Left lung (tissue), 10 donors: ENCODE measurements around the gene ABLIM2. TPM values are rescaled to one million over a fixed set of nuclear protein-coding genes. Genes with fewer than 3 reads are reported as not detected.

Source experiments
- ATAC-seq: fragments of 200-7000 bp; cut with Tn5 transposase; one replicate; pipeline ENCODE4 v1.9.1; 2020; ENCODE audit warnings: moderate library complexity
- DNase-seq, 4 donors: peaks; one replicate each; pipeline ENCODE4 v3.0.0-alpha.2; 2013 to 2020
- H3K27ac ChIP-seq, 2 donors: fragments of 200-600 bp; sonication (generic) in 1 of 2; one replicate each; pipeline versions ENCODE4 v1.5.0 to v1.8.0; 2020 to 2021
- H3K27me3 ChIP-seq, 2 donors: fragments of 200-600 bp; sonication (generic) in 1 of 2; one replicate each; pipeline versions ENCODE4 v1.5.0 to v1.8.0; 2020 to 2021
- H3K36me3 ChIP-seq, 2 donors: fragments of 200-600 bp; sonication (generic) in 1 of 2; one replicate each; pipeline versions ENCODE4 v1.5.0 to v1.8.0; 2020 to 2021
- H3K4me1 ChIP-seq, 2 donors: fragments of 200-600 bp; one replicate each; pipeline ENCODE4 v1.8.0; 2021
- H3K4me3 ChIP-seq, 2 donors: fragments of 200-600 bp; sonication (generic) in 1 of 2; one replicate each; pipeline versions ENCODE4 v1.5.0 to v1.8.0; 2020 to 2021; ENCODE audit warnings: mild to moderate bottlenecking in 1 of 2
- H3K9me3 ChIP-seq, 2 donors: fragments of 200-600 bp; sonication (generic) in 1 of 2; one replicate each; pipeline versions ENCODE4 v1.5.0 to v1.8.0; 2020 to 2021
- CTCF ChIP-seq, 2 donors: fragments of 200-600 bp; sonication (generic) in 1 of 2; IDR thresholded peaks; one replicate each; pipeline versions ENCODE4 v1.5.0 to v1.8.0; 2021; ENCODE audit warnings: antibody characterized with exemption in 2 of 2
- intact Hi-C, 2 donors: fragments of 100-400 bp; cut with DNase I; formaldehyde crosslinking; loops; one replicate each; pipeline versions ENCODE4 v1.11.2 to v1.14.2; 2022
- polyA plus RNA-seq, 6 donors: library from polyadenylated mRNA; unstranded; fragments of 120-200 nt; gene quantifications; one replicate each; pipeline ENCODE4 v1.2.1, GENCODE V29; 2013; ENCODE audit not compliant: insufficient read length in 6 of 6
- total RNA-seq, 2 donors: library from RNA; stranded (reverse); fragmentation: NEBNext Ultra II Directional; extraction: Animal tissue kit (Norgen Biotek cat#: 25700); gene quantifications; one replicate each; pipeline ENCODE4 v1.2.1, GENCODE V29; 2021
- donor health status: DM: no; HTN: yes; CAD: no.
- donor health status: DM: no; HTN: no; CAD: no.

Gene ABLIM2
- total and polyA plus RNA-seq, 8 donors: 5.7 to 10.2 (median 7.0) TPM

GRCh38 chr4:8077181-8078108, 81.2 kb downstream of the ABLIM2 start:
- intact Hi-C loops: no loop called here
- Histone ChIP-seq H3K27ac (no peak overlapping the region), H3K4me1 (no peaks in the 10 kb centered on the region), H3K9me3 (no peaks in the 10 kb centered on the region), H3K36me3 (no peaks in the 10 kb centered on the region), H3K4me3 (no peak overlapping the region), H3K27me3 (peaks cover 0 to 33% of the 10 kb centered on the region in 2 donors)
- DNase-seq: no peak
- TF ChIP-seq CTCF (IDR thresholded peaks at IDR 0.05): no peak
- ATAC-seq: no peak

- H3K4me3 ChIP-seq: no peak overlapping the region
- no peak for TF ChIP-seq CTCF (IDR thresholded peaks at IDR 0.05)
- ATAC-seq: no peak
- peak in 1 of 4 donors; percentile 51 for DNase-seq
- H3K36me3 ChIP-seq: no peaks in the 10 kb centered on the region
- H3K27ac ChIP-seq: no peak overlapping the region
- no peaks in the 10 kb centered on the region for H3K9me3 ChIP-seq
- H3K27me3 ChIP-seq: peaks cover 0 to 47% of the 10 kb centered on the region in 2 donors
- H3K4me1 ChIP-seq: no peaks in the 10 kb centered on the region
- intact Hi-C loops: no loop called here
These were observed 82.6 kb downstream of the ABLIM2 start for GRCh38 chr4:8076023-8076422.

GRCh38 chr4:8073206-8073863, 85.3 kb downstream of the ABLIM2 start:
- Histone ChIP-seq H3K27ac (no peak overlapping the region), H3K9me3 (no peaks in the 10 kb centered on the region), H3K36me3 (no peaks in the 10 kb centered on the region), H3K4me3 (no peak overlapping the region), H3K4me1 (no peaks in the 10 kb centered on the region), H3K27me3 (peaks cover 0 to 38% of the 10 kb centered on the region in 2 donors)
- ATAC-seq (no peak), DNase-seq (peak in 1 of 4 donors; percentile 49)
- intact Hi-C loops: no loop called here
- TF ChIP-seq CTCF (IDR thresholded peaks at IDR 0.05): no peak

GRCh38 chr4:8072235-8072968, 86.2 kb downstream of the ABLIM2 start:
- TF ChIP-seq CTCF (IDR thresholded peaks at IDR 0.05): no peak
- DNase-seq (peak in 1 of 4 donors; percentile 61), ATAC-seq (no peak)
- intact Hi-C loops: no loop called here
- no peaks in the 10 kb centered on the region for H3K9me3 ChIP-seq
- H3K4me3 ChIP-seq: no peak overlapping the region
- H3K27ac ChIP-seq: no peak overlapping the region
- H3K4me1 ChIP-seq: no peaks in the 10 kb centered on the region
- no peaks in the 10 kb centered on the region for H3K36me3 ChIP-seq
- H3K27me3 ChIP-seq: peaks cover 0 to 37% of the 10 kb centered on the region in 2 donors
